GM19397 (cell line): ENCODE results near the gene EFNA5.
A peak's percentile ranks its signal among the peaks of the same experiment; 100 is the strongest.
"Not testable (repeated sequence)": the region's sequence is repeated elsewhere in the genome, so short reads cannot be mapped to it uniquely, and the experiment has no call there.

Experiments used
- ATAC-seq: cut with Tn5 transposase; IDR thresholded peaks from one replicate; pipeline ENCODE4 v1.9.1; 2021; ENCODE audit warnings: mild to moderate bottlenecking, moderate library complexity; ENCODE audit not compliant: unreplicated experiment

Gene EFNA5

DNA sequence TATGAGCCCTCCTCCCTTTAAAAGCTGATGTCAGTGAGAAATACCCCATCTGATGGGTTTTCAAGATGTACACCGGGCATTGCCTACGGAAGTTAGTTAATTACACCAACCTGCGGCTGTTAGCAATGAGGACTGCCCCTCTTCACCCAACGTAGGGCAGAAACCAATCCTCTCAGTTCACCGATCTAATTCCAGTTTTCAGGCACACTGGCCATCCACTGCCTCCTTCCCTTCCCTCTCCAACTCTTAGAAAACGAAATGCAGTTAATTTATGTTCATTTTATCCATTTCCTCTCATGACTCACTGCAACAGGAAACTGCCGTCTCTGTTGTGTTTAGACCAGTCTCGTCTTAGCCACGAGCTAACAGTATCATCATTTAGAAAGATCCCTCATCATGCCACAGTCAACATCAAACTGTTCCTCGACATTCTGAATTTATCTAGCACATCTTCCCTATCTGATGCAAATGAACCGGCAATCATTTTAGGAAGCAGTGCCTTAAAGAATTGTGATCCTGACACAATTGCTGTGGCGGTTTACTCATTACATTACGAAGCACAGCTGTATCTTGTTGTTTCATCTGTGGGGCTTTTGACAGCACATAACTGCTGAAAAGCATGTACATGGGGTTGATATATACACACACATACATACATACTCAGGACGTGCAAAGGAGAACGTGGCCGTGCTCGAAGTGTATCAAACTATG lies 168.6 kb downstream of the EFNA5 start:
- ATAC-seq, result no peak

DNA sequence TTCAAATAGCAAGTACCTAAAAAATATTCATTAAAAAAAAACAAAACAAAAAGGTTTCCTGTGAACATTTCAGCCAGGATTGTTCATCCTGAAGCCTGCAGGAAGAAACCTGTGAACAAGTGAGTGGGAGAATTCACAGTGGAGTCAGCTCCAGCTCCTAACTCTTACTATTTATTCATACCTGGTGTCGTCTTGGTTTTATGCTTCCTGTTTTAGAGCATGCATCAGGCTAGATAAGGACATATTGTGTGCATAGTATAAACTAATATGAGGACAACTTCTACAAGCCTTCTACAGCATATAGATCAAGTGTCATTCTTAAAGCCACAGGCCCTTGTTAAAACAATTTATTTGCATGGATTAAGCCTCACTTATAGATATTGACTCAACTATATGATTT lies 169.9 kb downstream of the EFNA5 start:
- no peak for ATAC-seq

DNA sequence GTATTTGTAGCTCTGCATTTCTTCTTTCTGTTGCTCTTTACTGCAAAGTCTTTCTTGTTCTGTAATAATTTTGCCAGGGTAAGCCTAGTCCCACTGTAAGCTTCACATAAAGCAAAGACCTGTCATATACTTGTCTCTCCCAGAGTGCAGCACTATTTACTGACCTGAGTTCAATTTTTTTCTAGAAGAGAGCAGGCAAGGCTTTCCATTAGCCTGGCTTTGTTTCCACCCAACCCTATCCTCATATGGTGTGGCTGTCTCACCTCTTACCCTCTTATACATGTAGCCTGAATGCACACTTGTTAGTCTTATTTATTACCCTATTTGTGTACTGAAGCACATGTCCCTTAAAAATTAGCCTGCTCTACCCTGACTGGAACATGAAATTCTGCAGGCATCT lies 170.4 kb downstream of the EFNA5 start:
- ATAC-seq, result no peak

DNA sequence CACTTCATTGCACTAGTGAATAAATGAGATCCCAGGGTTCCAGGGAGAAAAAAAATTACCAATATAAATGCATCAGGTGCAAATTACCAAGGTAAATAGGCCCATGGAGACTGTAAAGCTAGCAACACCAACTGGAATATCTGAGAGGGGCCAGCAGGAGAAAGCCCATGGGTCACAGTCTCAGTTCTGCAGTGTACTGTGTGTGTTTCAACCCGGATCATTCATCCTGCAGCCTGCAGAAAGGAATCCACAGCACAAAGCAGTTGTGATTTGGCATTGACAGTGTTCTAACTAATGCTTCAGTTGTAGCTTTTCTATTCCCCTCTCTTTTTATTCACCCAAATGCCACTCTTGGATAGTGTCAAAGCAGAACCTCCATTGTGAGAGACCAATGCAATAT lies 171.0 kb downstream of the EFNA5 start:
- ATAC-seq, result no peak

DNA sequence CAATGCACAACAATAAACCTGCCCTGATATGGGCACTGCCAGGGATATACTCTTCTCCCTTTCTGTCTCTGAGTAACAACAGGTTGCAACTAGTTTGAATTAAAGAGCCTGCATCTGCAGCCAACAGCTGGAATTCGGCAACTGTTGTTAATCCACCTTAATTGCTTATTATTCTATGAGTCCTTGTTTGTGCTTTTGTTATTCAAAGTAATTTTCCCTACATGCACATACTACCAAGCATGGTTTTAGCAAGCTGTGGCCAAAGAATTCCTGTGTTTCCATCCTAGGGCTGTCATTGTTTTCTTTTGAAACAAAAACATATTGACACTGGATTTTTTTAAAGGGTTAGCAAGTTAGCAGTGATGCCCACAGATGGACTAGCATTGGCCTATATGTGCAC lies 171.5 kb downstream of the EFNA5 start:
- ATAC-seq, result no peak

DNA sequence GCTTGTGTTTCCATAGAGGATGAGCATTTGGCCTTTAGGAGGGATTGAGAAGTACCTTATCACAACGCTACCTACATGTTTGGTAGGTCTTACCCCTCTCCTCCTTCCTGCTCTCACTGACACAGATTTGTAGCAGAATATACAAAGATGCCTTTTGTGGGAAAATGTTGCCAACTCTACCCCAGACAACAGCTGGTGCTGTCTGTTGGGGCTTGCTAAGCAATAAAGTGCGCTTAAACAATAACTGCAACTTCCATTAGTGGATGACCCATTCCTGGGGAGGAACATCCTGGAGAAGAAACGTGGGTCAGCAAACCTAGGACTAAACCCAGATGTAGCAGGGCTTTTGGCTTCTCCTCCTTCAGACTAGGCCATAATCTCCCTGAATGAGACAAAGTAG lies 174.3 kb downstream of the EFNA5 start:
- ATAC-seq, result no peak

DNA sequence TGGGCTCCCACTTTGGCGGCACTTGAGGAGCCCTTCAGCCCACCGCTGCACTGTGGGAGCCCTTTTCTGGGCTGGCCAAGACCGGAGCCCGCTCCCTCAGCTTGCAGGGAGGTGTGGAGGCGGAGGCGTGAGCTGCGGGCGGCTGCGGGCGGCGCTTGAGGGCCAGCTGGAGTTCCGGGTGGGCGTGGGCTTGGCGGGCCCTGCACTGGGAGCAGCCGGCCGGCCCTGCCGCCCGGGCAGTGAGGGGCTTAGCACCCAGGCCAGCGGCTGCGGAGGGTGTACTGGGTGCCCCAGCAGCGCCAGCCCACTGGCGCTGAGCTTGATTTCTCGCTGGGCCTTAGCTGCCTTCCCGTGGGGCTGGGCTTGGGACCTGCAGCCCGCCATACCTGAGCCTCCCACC lies 176.6 kb downstream of the EFNA5 start:
- not testable (repeated sequence) for ATAC-seq

DNA sequence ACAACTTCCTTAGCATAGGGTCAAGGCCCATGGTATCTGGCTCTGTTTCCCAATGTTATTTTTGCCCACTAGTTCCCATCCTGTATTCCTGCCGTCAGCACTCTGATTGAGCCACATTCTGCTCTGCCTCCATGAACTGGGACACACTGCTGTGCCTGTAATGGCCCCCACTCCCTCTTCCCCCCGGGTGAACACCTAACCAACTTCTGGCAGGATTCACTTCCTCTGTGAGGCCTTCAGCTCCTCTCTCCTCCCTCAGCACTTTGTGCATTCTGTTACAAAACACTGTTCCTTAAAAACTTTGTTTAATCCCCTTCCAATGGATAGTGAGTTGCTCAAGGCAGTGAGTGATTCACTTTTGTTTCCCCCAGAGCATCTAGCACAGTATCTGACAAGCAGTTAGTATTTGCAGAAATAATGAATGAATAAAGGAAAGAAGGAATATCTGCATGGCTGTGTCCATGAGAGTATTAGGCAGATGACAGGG lies 183.6 kb downstream of the EFNA5 start:
- ATAC-seq, result no peak

DNA sequence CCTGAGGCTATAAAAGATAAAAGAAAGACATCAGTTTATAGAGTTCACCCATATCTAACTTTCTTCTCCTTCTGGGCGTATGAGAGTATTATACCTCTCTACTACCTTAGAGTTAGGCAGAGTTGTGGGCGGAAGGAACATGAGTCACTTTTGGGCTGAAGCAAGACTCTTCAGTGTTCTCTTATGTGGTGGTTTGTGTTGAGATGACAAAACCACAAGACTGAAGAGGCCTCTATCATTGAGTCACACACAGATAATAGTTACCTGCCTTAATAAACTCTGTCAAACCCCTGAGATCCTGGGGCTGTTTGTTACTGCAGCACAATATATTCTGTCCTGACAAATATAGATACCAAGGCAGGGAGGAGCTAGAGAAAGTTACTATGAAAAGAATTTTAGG lies 184.2 kb downstream of the EFNA5 start:
- peak; percentile 40 for ATAC-seq

DNA sequence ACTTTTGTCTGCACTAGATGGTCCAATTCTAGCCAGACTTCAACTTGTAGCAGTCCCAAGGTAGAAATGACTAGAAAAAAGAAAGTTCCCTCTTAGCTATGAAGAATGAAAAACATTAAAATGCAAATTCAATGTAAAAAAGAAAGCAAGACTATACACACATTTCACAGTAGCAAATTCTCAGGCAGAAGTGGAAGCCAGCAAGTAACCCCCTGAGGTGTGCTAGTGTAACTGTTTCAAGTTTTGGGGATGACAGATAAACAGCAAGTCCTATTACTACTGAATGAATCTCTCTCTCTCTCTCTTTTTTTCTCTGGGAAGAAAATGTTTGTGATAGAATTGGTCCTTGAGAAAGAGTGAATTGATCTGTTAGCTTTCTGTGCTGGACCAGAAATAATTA lies 185.6 kb downstream of the EFNA5 start:
- ATAC-seq, result peak; percentile 61

DNA sequence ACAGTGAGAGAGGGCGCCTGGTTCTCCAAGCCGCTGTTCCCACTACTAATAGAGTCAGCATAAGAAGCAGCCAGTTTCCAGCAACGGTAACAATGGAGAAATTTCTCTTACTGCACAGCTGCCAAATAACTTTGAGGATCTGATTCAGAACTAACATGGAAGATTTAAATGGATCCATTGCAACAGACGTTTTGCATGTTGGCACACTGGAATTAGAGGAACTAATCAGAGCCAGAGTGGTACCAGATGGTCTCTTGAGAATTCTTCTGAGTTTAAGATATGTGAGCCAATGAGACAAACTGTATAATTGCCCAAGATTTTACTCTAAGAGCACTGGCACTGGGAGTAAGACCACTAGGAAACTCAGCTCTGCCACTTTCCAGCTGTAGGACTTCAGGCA lies 186.5 kb downstream of the EFNA5 start:
- ATAC-seq, result no peak

DNA sequence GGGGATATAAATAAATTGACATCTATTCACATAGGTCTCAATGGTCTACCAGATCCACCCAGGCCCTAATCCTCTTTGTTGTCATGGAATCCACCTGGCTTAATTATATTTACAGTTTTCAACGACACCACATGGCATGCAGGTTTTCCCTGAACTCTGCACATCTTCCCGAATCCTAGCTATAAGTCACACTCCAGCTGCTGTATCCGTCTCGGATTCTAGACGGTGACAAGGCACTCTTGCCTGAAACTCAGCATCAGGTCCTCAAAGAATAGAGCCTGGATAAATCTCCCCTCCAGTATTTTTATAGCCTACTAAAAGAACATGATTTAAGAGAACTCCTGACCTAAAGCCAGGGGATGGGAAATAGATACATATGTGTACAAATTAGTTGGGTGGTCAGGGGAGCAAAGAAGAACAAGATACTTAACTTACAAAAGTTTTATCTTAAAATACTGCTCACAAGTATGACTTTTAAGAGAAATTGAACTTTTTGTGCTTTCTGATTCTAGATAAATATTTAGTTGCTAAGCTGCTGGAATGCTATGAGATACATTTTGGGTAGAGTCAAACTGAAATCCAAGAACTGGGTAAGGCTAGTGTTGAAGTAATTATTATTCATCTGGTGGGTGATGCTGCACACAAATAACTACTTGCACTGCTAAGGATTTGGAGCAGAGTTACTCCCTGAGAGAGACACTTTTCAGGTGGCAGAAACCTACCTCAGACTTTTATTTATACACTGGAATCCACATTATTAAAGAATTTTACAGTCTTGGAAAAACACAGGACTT lies 187.3 kb downstream of the EFNA5 start:
- ATAC-seq, result no peak

DNA sequence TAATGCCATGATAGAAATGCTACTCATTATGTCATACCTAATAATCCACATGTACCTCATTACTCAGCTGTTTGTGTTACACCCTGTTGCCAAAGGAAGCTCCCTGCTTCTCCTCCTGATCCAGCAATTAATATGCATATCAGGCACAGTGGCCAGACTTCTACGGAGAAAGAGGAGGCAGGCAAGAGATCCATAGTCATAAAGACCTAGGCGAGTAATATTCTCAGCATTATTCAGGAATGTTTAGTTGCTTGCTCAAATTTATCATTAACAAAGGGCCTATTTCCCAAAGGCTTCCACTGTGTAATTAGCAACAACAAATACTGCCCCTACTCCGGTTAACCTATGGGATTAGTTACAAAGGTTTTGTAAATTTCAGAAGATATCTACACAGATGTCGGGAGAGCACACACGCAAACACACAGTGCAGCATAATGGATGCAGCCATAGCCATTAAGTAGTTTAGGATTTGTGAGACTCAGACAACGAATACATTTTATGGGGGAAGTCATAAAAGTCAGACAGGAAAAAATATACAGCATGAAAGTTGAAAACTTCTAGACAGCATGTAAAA lies 192.6 kb downstream of the EFNA5 start:
- ATAC-seq, result no peak

DNA sequence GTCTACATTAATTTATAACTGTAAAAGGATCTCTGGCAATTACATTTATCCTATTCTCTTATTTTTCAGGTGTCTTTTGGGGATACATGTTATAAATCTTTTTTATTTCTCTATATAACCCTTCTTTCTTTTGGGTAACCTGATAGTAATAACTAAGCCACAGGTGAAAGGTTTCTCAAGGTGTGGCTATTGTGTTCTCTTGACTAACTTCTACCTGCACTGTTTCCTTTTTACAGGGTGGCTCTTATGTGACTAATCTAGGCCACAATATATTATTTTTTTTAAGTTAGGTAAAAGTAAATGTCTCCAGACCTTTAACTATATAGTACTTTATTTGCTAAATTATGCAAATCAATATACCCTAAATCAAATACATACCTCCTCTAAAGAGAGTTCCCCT lies 193.2 kb downstream of the EFNA5 start:
- ATAC-seq, result no peak

DNA sequence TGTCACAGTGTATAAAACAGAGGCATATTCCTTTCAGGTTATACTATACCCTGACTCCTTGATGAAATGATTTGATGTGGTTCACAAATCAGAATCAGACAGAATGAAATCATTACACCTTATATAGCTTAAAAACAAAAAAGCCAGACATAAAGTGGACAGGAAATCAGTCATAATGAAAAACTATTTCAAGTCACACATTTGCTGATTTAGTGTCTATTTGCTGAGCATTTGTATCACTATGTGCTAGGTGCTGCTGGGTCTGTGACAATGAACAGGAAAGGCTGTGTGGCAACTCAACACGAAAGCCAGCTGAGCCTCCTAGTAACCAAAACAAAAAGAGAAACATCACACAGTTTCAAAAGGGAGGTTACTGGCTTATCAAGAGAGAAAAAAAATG lies 194.0 kb downstream of the EFNA5 start:
- ATAC-seq, result peak; percentile 79

DNA sequence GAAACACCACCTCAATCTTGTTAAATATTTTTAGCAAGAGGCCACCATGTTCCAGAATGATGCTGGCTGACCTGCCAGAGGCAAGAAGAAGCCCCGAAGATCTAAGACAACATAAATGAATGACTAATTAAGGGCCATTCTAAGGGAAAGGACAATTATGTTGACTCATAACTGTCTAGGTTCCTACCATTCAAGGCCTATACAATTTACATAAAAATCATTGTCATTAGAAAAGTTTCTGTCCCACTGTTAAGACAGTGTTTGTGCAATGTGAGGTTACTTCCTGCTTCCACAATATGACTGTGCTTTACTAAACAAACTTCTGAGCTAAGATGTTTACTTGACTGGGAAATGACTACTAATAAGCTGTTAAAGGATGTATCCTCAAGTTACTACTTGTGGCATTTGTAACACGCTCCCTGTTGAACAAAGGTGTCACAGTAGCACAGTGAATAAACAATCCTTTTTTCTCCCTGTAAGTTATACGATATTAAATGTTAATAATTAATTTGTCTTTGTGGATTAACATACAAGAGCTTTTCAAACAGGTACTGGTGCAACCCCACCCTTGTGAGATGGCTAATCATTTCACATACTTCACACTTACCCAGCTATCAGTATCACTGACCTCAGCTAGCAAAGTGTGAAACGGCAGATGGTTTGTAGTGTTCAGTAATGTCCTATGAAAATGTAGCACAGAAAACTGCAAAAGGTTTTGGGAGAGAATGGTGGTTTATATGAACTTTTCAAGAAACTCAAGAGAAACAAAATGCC lies 195.8 kb downstream of the EFNA5 start:
- peak; percentile 54 for ATAC-seq

DNA sequence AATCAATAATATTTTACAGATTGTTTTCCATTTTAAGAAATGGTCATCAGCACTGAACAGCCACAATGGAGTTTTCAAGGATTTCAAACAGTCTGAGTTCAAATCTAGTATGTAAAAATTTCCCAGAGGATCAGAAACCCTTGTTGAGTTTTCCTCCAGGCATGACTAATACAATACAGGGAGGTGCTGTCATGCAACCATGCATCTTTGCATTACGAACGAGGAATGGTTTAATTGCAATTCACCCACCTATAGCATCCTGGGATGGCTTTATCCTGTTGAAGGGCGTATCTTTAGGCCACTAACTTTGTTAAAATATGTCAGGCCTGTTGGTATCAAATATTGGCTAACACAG lies 196.4 kb downstream of the EFNA5 start:
- no peak for ATAC-seq

DNA sequence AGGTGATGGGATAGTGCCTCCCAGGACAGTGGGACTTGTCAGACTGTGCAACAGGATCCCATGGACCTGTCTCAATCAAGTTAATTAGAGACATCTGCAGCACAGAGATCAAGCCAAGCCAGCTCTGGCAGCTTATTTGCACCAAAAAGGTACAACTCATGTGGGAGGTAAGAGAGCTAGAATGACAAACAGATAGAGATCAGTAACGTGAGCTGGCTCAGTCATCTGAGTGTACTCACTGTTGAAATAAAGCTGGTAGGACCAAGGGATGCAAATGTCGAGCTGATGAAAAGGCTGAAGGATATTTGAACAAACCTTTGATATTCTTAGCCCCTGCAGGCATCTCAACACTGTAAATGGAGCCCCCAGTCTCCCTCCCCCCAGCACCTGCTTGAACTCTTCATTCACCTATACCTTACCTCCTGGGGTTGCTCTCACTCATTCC lies 198.1 kb downstream of the EFNA5 start:
- ATAC-seq, result no peak

DNA sequence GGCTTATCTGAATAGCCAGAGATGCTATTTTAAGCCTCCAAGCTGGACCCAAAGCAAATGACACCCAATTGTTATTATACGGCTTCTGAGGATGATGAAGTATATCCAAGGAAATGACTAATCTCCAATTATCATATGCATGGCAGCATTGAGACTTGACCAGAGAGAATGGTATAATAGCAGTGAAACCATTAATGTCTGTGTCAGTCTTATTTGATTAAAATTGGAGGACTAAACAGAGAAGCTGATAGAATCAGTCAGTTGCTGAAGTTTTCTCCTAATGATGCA lies 200.5 kb downstream of the EFNA5 start:
- no peak for ATAC-seq

DNA sequence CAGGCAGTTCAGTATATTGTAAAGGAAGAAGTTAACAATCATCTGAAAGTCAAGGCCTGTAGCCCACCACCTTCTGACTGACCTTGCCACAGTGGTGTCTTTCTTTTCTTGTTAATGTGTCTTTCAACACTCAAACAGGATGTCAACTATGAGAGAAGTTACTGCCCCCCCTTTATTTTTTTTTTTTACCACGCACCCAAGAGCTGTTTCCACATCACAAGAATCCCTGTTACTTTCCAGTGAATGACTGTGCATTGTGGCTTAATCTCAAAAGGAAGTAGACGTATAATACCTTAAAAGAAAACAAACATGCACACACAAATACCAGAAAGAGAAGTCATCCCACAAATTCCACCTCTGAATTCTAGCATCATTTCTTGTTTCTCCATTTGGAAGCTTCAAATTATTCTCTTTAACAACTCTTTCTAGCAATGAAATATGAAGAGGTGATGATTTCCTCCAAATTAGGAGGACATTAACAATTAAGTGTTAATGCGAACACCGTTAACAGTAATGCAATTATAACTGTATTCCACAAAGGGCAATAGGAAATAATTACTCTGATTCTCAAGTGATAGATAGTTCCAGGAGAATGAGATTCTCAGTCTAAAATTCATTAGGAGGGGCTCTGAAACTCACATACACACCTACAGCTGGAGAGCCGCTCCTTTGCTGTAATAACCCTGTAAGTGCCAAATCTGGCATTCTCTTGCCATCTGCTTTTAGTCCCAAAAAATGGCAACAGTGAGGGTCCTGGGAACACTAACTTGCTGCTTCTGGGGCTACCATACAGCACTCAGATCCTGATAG lies 201.0 kb downstream of the EFNA5 start:
- no peak for ATAC-seq

DNA sequence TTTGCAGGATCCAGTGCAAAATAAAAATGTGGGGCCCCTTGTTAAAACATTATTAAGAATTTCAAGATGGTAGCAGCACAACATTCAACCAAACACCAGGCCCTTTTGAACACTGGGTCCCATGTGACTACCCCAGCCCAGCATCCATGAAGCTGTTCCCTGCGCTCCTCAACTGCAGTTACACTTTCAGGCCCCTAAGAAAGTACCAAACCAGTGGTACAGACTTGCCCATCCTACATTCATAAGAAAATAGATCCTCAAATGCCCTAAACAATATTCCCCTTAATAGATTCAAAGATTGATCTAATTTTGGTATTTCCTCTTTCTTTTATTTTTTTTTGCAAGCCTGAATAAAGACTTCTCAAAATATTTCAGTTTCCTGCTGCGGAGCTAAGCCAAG lies 201.7 kb downstream of the EFNA5 start:
- no peak for ATAC-seq
